H1 (cell line): ENCODE measurements around the gene KIF1C. TPM values are rescaled to one million over a fixed set of nuclear protein-coding genes. Genes with fewer than 3 reads are reported as not detected.

Experiments used
- BRCA1 ChIP-seq: IDR thresholded peaks from 2 replicates; pipeline ENCODE4 v1.6.1; 2012; ENCODE audit warnings: low read depth, low read length, improper control_type of control experiment
- GABPA ChIP-seq: IDR thresholded peaks from 2 replicates; pipeline ENCODE4 v1.6.1; 2011; ENCODE audit warnings: mild to moderate bottlenecking, low read length, moderate library complexity, borderline replicate concordance; ENCODE audit not compliant: insufficient read depth
- JUN ChIP-seq: IDR thresholded peaks from 2 replicates; pipeline ENCODE4 v1.6.1; 2011; ENCODE audit warnings: low read depth, mild to moderate bottlenecking, improper control_type of control experiment, low read length
- RBBP5 ChIP-seq: IDR thresholded peaks from 2 replicates; pipeline ENCODE4 v1.7.1; 2012; ENCODE audit warnings: low read depth, mild to moderate bottlenecking, inconsistent platforms, low read length, moderate library complexity, borderline replicate concordance
- SAP30 ChIP-seq: fragments of 300-600 bp; sonication (generic); IDR thresholded peaks from 2 replicates; pipeline ENCODE4 v1.7.1; 2012; ENCODE audit warnings: low read length, moderate library complexity, mild to moderate bottlenecking, inconsistent platforms; ENCODE audit not compliant: insufficient read depth, insufficient replicate concordance
- SIX5 ChIP-seq: IDR thresholded peaks from 2 replicates; pipeline ENCODE4 v1.6.1; 2011; ENCODE audit warnings: mild to moderate bottlenecking, low read depth, low read length
- polyA plus RNA-seq, 7 experiments: library from polyadenylated mRNA; depleted of rRNA in 3 of 7; stranded (reverse) in 5 of 7; unstranded in 2 of 7; fragments of >200 nt in 5 of 7; fragments of 200-250 nt in 2 of 7; gene quantifications; 1 replicate in 5 of 7; 2 replicates in 1 of 7; 4 replicates in 1 of 7; pipeline versions ENCODE4 v1.2.1 to v1.2.3, GENCODE V29; 2011 to 2013; ENCODE audit warnings: missing spikeins in 2 of 7, mixed read lengths in 2 of 7
- total RNA-seq: library from RNA; stranded (reverse); fragmentation: NEBNext Ultra II Directional; extraction: Animal tissue kit (Norgen Biotek cat#: 25700); gene quantifications from 2 replicates; pipeline ENCODE4 v1.2.1, GENCODE V29; 2021
- TF ChIP-seq, protein P1 (sequence below), 3 experiments: IDR thresholded peaks; 1 replicate in 2 of 3; 2 replicates in 1 of 3; pipeline versions ENCODE4 v1.5.1 to v1.6.1; 2011; ENCODE audit warnings: low read length in 3 of 3, mild to moderate bottlenecking in 3 of 3, inconsistent platforms in 2 of 3, low read depth in 1 of 3, moderate library complexity in 1 of 3; ENCODE audit not compliant: insufficient read depth in 1 of 3; ENCODE audit errors: control extremely low read depth in 1 of 3

Gene KIF1C
- total and polyA plus RNA-seq, 2 of the 8 experiments (the other 6 are each of a cell fraction or from before 2014, with no cell fraction given) = 14.3 to 114 TPM

DNA sequence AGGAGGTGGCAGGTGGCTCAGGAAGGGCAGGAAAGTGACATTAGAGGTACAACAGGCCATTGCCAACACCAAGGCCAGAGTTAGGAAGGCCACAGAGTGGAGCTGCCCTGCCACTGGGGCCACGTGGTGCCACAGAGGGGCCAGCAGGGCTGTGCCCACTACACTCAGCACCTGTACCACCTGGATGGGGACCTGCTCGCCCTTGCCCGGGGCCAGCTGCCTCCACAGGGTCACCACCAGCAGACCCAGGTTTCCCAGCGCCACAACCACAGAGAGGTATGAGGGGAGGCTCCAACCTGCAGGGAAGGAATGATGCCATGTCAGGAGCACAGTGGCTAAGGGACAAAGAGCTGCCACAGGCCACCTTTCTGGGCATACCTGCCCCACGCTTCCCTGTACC lies 36.3 kb downstream of the KIF1C start (continued):
- TF ChIP-seq, protein P1, sequence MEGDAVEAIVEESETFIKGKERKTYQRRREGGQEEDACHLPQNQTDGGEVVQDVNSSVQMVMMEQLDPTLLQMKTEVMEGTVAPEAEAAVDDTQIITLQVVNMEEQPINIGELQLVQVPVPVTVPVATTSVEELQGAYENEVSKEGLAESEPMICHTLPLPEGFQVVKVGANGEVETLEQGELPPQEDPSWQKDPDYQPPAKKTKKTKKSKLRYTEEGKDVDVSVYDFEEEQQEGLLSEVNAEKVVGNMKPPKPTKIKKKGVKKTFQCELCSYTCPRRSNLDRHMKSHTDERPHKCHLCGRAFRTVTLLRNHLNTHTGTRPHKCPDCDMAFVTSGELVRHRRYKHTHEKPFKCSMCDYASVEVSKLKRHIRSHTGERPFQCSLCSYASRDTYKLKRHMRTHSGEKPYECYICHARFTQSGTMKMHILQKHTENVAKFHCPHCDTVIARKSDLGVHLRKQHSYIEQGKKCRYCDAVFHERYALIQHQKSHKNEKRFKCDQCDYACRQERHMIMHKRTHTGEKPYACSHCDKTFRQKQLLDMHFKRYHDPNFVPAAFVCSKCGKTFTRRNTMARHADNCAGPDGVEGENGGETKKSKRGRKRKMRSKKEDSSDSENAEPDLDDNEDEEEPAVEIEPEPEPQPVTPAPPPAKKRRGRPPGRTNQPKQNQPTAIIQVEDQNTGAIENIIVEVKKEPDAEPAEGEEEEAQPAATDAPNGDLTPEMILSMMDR (IDR thresholded peaks at IDR 0.05; ENCODE audit: control extremely low read depth in 1 of 3, insufficient read depth in 1 of 3, low read depth in 1 of 3, low read length in 3 of 3) = no peak
- TF ChIP-seq JUN (no peak), SAP30 (no peak), GABPA (no peak), SIX5 (no peak), BRCA1 (no peak), RBBP5 (no peak)
